ENCODE results near the gene OLFML2B.

GRCh38 chr1:161944381-161944780 lies 79.3 kb downstream of the OLFML2B start:
- TF ChIP-seq ZNF707 (tag by site-specific recombination; IDR thresholded peaks at IDR 0.05) (no peak), CTCF (tag by site-specific recombination; IDR thresholded peaks at IDR 0.05) (no peak), ZNF121 (tag by site-specific recombination; IDR thresholded peaks at IDR 0.05) (no peak), ATF2 (tag by site-specific recombination; IDR thresholded peaks at IDR 0.05; ENCODE audit: low read depth) (no peak), REST (tag by site-specific recombination; IDR thresholded peaks at IDR 0.05) (no peak), ZBTB1 (tag by site-specific recombination; IDR thresholded peaks at IDR 0.05) (no peak), ZNF768 (tag by site-specific recombination; IDR thresholded peaks at IDR 0.05) (no peak), HOXA7 (CRISPR knock-in tag; IDR thresholded peaks at IDR 0.05; ENCODE audit: borderline replicate concordance) (no peak)

Data from HEK293 (cell line).